HG03196 (cell line): ENCODE measurements around the gene SKP2.
"Not testable (repeated sequence)": the region's sequence is repeated elsewhere in the genome, so short reads cannot be mapped to it uniquely, and the experiment has no call there.

ENCODE experiments used
- ATAC-seq: cut with Tn5 transposase; IDR thresholded peaks from one replicate; pipeline ENCODE4 v1.9.1; 2021; ENCODE audit not compliant: unreplicated experiment

The SKP2 gene

DNA sequence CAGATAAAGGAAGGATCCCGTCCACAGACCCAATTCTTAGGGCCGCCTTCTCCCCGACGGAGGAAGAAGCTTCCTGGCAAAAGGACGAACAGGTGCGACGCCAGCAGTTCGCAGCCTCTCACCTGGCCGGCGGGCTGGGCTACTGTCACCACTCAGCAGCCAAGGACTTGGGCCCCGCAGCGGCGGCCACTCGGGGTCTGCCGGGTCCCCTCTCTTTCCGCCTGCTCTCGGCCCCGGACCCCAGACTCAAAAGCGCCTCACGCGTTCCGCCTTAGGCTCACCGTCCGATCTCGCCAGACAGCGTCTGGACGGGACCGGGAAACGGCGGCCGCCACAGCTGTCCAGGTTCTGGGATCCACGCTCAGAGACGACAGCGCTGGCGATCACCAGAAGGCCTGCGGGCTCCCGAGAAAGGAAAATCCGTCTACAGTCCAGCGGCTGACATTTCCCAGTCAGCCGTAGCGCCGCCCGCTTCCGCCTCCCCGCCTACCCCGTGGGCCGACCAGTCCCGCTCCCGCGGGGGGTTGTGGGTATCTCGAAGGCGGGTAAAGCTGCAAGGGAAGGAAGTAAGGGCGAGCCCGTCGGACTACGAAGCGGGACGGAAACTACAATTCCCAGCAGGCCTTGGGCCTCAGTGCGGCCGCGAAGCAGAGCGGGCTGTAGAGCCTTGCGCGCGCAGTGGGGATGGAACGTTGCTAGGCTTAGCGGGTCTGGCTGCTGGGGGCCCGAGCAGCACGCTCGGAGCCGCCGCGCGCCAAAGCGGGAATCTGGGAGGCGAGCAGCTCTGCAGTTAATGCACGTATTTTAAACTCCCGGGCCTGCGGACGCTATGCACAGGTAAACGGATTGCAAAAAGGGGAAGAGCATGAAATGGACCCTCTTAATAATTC is at the start of gene SKP2, which contains the start of gene LMBRD2:
Gene SKP2, plus strand, starts transcription at position 678 of the 890 bp plus-strand sequence. Its CDS starts 152 bp downstream, at position 830.
Gene LMBRD2, minus strand, starts transcription at position 454 of the 890 bp plus-strand sequence. CDS start 8,538 bp downstream, outside the sequence.
- peak; percentile 99 for ATAC-seq

DNA sequence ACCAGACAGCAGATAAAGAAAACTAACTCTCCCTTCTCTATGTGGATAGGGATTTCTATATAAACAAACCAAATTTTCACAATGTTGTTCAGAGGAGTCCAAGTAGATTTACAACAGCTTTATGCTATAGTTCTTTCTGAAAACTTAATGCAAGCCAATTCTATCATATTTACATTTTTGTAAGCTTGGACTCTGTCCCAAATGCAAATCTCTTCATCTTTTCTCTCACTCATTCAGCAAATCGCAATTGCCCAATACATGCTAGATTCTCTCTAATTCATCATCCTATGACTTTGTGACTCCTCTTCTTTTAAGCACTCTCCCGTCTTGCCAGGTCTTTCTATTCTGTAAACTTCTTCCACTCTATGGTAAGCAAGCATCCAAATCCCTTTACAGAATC is 46.1 kb upstream of the SKP2 start:
- ATAC-seq = no peak

DNA sequence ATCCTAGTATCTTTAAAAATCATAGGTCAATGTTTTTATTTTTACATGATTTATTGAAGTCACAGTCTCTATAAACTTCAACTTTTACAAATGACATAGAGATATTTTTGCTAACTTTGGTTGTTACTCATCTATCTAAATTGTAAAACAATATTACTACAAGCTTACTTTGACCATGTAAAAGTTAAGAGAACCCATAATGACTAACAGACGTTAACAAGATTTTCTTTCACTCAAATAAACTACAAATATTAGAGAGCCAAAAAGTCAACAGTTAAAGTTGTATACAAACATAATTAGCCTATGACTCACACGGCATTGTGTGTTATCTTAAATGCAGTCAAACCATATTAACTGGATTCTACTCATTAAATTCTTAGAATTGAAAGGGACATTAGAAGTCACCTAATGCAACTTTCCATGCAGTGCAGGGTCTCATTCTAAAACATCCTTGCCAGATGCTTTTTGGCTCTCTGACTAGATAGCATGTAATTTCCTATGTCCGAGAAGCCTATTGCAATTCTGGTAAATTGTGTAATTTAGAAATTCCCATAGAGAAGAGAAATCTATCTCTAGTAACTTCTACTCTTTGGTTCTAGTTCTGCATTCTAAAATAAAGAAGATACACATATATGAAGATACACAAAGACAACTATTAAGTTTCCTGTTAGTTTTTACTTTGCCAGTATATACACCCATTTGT is 43.0 kb upstream of the SKP2 start:
- no peak for ATAC-seq

DNA sequence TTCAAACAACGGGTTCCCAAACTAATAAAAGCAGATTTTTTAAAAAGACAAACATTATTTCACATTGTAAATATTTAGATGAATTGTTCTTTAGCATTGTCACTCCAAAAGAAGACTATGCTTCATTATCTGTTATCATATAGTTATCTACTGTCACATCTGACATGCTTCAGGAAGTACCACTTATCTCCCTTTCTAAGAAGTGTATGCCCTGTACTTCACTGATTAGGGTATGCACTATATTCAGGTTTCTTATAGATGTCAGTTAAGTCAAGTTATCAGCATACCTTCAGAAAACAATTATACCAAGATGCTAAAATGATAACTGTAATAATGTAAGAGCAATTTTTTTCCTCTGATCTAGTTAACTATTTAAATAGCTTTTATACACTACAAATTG is 40.7 kb upstream of the SKP2 start:
- no peak for ATAC-seq

DNA sequence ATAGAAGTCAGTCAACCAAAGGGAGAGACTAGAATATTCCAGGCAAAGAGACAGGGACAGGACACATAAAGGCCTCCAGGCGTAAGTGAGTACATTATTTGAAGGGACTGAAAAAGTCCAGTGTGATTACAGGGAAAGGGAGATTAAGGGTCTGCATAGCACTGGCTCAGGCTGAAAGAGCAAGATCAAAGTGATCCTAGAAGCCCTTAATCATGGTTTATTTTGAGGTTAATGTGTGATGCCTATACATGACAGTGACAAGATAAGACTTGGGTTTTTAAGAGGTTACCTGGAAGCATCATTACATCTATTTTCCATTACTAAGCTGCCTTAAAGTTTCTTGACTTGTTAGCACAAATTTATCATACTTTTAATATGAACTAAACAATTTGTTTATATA is 26.0 kb upstream of the SKP2 start:
- ATAC-seq = no peak

DNA sequence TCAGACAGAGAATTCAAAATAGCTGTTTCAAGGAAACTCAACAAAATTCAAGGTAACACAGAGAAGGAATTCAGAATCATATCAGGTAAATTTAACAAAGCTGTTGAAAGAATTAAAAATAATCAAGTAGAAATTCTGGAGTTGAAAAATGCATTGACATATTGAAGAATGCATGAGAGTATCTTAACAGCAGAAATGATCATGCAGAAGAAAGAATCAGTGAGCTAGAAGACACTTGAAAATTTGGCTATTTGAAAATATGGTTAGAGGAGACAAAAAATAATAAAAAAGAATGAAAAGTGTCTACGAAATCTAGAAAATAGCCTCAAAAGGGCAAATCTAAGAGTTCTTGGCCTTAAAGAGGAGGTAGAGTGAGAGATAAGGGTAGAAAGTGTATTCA is 23.1 kb upstream of the SKP2 start:
- no peak for ATAC-seq

DNA sequence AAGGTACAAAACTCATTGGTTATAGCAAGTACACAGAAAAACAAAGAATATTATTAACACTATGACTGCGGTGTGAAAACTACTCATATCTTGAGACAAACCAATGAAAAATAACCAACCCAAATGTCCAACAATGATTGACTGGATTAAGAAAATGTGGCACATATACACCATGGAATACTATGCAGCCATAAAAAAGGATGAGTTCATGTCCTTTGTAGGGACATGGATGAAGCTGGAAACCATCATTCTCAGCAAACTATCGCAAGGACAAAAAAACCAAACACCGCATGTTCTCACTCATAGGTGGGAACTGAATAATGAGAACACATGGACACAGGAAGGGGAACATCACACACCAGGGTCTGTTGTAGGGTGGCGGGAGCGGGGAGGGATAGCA is 22.2 kb upstream of the SKP2 start:
- not testable (repeated sequence) for ATAC-seq

DNA sequence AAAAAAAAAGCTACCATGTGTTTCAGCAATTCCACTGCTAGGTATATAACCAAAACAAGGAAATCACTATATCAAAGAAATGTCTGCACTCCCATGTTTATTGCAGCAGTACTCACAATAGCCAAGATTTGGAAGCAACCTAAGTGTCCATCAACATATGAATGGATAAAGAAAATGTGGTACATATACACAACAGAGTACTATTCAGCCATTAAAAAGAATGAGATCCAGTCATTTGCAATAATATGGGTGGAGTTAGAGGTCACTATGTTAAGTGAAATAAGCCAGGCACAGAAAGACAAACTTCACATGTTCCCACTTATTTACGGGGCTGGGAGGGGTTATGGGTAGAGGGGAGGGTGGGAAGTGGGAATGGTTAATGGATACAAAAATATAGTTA is 18.9 kb upstream of the SKP2 start:
- ATAC-seq = not testable (repeated sequence)

DNA sequence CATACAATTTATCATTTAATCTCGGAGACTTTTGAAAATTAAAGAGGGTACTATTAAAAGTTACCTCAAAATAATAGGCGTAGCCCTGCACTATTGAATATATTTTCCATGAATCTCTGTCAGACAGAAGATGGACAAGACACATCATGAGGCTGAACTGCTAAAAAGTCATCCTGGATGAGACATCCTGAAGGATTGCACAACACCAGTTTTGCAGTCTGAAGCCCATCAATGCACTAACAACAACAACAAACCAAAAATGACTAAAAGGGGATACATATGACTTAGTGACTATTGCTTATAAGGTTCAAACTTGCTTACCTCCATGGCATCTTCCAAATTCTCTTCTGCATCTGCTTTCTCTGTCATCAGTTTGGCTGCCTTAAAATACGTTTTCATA is 15.9 kb upstream of the SKP2 start:
- no peak for ATAC-seq

DNA sequence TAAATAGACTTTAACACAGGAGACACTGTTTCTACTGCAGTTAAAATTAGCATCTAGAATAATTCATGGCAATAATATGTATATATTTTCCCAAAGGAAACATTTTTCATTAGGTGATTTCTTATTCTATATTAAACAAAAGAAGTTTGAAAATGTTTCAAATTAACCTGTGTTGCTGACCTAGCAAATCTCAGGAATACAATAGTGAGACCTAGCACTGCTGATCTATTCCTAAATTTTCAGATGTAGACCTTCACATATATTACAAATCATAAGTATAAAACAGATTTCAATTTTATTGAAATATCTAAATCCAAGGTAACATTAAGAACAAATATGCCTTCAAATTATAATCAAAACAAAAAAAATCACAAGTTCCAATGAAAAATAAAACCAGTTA is 15.3 kb upstream of the SKP2 start:
- ATAC-seq = no peak

DNA sequence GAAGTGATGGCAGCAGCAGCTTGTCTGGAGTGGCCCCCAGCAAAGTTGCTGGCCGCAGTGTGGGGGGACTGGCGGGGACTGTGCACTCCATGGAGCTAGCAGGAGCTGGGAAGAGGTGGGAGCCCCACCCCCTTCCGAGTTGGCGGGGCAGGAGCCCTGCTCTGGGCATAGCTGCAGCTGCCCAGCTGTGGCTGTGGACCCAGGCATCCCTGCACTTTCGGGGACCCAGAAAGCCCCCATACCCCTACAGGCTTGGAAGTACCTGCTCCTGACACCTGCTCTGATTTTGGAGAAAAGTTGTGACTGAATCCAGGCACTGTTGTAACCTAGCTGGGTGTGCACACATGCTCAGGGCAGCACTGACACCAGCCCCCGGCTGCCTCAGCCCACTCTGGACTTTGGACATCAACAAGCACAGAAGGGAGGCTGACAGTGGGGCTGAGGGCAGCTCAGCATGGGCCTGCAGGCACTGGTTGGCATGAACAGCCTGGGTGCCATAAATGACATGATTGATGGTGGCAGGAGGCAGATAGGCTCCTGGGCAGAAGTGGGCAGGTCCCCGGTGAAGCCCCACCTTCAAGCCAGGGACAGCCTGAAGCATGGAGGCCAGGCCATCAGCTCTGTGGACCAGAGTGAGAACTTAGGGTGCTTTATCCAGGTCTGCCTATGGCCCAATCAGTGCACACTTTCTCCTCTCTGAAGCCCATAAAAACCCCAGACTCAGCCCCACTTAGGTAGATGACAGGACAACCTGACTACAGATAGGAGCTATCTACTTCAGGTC is 12.8 kb upstream of the SKP2 start:
- no peak for ATAC-seq

DNA sequence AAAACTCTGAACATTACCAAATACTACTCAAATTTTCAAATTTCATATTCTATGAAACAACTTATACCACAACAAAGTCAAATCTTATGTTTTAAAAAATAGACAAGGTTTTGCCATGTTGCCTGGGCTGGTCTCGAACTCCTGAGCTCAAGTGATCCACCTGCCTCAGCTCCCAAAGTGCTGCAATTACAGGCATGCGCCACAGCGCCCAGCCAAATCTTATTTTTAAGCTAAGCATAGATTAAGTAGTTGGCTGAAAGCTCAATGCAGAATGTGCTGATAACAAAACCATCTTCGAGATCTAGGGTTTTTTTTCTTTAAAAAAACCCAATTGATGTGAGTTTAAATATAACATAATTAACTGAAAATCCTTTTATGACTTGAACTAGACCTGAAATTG is 6.6 kb upstream of the SKP2 start:
- ATAC-seq = no peak

DNA sequence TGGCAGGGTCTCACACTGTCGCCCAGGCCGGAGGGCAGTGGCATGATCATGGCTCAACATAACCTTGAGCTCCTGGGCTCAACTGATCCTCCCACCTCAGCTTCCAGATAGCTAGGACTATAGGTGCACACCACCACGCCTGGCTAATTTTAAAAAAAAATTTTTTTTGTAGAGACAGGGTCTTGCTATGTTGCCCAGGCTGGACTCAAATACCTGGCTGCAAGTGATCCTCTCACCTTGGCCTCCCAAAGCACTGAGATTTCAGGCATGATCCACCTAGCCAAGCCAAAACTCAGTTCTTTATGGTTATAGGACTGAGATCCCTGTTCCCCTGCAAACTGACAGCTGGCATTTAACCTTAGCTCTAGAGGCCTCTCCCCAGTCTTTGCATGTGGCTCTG is 5.5 kb upstream of the SKP2 start:
- no peak for ATAC-seq

DNA sequence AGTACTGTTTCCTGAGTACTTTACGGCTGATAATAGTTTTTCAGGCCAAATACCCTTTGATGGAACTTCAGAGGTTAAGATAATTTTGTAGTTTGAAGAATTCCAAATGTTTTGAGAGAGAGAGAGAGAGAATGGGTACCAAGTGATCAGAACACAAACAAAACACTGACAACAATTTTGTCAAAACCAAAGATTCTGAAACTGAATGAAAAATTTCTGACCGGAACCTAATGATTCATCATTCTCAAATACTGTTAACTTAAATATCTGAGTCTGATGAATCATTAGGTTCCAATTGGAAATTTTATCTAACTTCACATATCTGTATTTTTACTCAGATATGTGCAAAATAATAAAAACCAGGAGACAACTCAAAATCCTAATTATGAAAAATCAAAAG is 4.2 kb upstream of the SKP2 start:
- no peak for ATAC-seq

DNA sequence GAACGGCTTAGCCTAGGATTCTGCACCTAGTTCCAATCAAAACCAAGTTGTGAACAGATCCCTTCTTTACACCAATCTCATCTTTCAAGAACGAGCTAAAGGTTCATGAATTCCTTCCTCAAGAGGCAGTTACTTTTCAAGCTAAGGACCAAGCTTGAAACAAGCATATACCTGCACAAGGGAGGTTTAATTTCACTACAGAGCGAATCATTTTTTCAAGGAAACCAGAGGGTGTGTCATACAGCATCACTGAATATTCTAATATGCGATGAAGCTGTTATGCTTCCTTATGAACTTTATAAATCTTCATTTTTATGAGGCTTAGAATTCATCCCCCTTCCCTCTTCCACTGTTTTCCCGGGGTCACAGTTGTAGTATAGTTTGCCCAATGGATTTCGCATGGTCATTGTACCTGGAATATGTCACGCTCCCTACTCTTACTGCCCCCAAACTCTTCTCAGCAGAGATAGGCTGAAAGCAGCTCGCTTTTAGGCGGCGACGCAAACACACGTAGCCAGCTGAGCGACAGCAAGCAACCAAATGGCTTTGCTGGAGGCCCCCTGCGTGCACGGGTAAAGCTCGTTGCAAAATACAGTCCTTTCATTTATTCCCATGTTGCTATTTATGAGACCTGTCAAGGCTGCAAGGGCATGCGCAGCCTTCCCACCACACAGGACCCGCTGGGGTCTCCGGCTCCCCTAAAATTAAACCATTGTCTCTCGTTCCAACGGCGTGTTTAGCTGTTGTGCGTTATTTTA is 1.1 kb upstream of the SKP2 start:
- peak; percentile 20 for ATAC-seq

DNA sequence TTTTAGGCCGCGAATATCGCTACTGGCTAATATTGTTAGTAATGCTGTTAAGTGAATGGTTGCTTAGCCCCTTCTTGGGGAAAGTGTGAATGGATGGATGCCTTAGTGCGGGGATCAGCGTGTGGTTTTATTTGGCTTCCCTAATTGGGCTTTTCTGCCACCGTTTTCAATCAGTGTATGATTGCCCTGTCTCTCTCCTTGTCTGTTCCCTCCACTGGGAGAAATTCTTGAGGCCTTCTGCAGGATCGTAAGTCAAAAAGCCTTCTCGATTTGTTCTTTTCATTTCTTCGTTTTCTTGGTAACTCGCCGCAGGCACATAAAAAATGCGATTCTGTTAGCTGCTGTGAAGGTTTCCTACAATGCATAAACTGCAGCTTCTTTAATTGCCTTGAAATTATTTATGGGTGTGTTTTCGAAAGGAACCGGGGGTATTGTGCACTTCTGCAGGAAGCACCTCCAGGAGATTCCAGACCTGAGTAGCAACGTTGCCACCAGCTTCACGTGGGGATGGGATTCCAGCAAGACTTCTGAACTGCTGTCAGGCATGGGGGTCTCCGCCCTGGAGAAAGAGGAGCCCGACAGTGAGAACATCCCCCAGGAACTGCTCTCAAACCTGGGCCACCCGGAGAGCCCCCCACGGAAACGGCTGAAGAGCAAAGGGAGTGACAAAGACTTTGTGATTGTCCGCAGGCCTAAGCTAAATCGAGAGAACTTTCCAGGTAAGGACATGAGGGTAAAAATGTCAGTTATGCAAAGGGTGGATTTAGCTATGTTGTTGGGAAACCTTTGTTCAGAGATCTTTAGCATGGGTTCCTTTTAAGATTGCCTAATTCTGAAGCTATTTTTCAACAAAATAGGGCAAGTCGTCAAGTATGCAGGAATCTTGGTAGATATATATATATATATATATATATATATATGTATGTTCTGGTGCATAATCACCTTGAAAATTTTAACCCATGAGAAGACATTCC is 700 bp downstream of the SKP2 start:
- ATAC-seq = no peak

DNA sequence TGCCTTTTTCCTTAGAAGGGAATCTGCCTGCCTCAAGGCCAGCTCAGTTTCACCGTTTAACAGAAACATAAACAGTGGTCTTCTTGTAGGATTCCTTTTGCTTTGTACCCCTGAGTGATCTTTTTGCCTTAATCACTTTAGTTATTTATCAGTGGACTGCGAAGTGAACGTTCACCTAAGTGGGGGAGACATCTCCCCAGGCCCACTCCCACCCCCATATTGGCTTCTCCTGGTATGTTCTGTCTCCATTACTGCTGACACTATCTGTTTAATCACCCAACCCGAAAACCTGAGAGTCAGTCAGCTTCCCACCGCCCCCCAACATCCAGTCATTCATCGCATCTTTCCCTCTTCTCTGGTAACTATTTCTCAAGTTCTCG is 1.4 kb downstream of the SKP2 start:
- no peak for ATAC-seq

DNA sequence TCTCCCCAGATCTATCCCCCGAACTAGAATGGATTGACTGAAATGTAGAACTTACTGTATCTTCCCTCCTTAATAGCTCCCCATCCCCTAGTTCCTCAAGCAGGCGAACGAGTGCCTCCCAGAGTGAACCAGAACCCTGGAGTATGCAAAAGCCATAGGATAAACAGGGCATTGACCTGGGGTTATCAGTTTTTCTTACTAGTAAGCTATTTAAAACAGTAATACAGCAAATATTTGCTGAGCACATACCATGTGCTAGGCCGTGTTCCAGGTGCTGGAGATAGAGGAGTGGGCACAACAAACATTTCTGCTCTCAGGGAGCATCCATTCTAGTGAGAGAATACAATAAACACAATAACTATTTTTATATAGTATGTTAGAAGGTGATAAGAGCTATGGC is 1.8 kb downstream of the SKP2 start:
- ATAC-seq = no peak

DNA sequence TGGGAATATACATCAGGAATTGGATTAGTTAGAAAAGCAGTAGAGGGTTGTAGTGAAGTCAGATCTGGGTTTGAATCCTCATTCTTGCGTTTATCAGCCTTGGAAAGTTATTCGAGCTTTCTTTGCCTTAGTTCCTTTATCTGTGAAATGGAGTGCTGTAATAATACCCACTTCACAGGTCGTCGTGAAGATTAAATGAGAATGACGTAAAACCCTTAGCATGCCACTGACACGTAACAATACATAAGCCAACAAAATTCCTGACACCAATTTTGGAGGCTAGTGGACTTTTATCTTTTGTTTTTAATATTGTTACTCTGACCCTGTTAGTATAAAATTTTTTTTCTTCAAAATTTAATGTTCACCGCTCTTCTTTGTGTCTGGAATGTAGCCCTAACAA is 3.4 kb downstream of the SKP2 start:
- ATAC-seq = no peak
